ENCODE results near the gene MYH6.
"Not testable (repeated sequence)": the region's sequence is repeated elsewhere in the genome, so short reads cannot be mapped to it uniquely, and the experiment has no call there.

Gene MYH6

GRCh38 chr14:23396781-23397407 lies 11.2 kb downstream of the MYH6 start:
- no peak for TF ChIP-seq CTCF (IDR thresholded peaks at IDR 0.05; ENCODE audit: poor library complexity, severe bottlenecking)
- H3K4me1 ChIP-seq (ENCODE audit: insufficient read depth, poor library complexity, severe bottlenecking) = no peaks in the 10 kb centered on the region
- H3K9me3 ChIP-seq (ENCODE audit: severe bottlenecking) = no peaks in the 10 kb centered on the region
- no peak overlapping the region for H3K27ac ChIP-seq (ENCODE audit: poor library complexity, severe bottlenecking)
- ATAC-seq (ENCODE audit: low read depth) (no peak), DNase-seq (ENCODE audit: low spot score) (no peak)
- H3K27me3 ChIP-seq (ENCODE audit: insufficient read depth, poor library complexity, severe bottlenecking) = peaks cover 3% of the 10 kb centered on the region
- no peaks in the 10 kb centered on the region for H3K36me3 ChIP-seq (ENCODE audit: low read depth)
- no peak overlapping the region for H3K4me3 ChIP-seq (ENCODE audit: severe bottlenecking)

GRCh38 chr14:23396126-23396525 lies 11.9 kb downstream of the MYH6 start:
- H3K9me3 ChIP-seq (ENCODE audit: severe bottlenecking) = no peaks in the 10 kb centered on the region
- no peak overlapping the region for H3K27ac ChIP-seq (ENCODE audit: poor library complexity, severe bottlenecking)
- H3K36me3 ChIP-seq (ENCODE audit: low read depth) = no peaks in the 10 kb centered on the region
- TF ChIP-seq CTCF (IDR thresholded peaks at IDR 0.05; ENCODE audit: poor library complexity, severe bottlenecking) = no peak
- H3K4me1 ChIP-seq (ENCODE audit: insufficient read depth, poor library complexity, severe bottlenecking) = no peaks in the 10 kb centered on the region
- H3K27me3 ChIP-seq (ENCODE audit: insufficient read depth, poor library complexity, severe bottlenecking) = peaks cover 3% of the 10 kb centered on the region
- no peak for ATAC-seq (ENCODE audit: low read depth)
- H3K4me3 ChIP-seq (ENCODE audit: severe bottlenecking) = no peak overlapping the region
- DNase-seq (ENCODE audit: low spot score) = no peak

DNA sequence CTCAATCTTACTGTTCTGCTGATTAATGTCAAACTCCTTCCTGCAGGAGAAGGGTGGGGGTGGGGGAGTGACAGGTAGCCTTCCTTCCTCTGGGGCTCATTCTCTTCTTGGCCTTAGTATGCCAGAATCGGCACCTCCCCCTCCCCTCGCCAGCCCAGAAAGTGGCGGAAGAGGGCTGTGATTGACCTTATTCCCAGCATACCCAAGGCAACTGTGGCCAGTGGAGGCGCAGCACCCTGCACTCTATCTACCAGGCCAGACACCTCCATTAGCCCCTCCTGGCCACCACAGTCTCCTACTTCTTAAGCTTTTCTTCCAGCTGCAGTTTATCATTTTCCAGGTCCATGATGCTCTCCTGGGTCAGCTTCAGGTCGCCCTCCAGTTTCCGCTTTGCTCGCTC lies 15.5 kb downstream of the MYH6 start:
- no peak for TF ChIP-seq CTCF (IDR thresholded peaks at IDR 0.05; ENCODE audit: poor library complexity, severe bottlenecking)
- Histone ChIP-seq H3K27ac (ENCODE audit: poor library complexity, severe bottlenecking) (no peak overlapping the region), H3K4me3 (ENCODE audit: severe bottlenecking) (no peak overlapping the region), H3K27me3 (ENCODE audit: insufficient read depth, poor library complexity, severe bottlenecking) (peaks cover 3% of the 10 kb centered on the region), H3K36me3 (ENCODE audit: low read depth) (no peaks in the 10 kb centered on the region), H3K9me3 (ENCODE audit: severe bottlenecking) (no peaks in the 10 kb centered on the region), H3K4me1 (ENCODE audit: insufficient read depth, poor library complexity, severe bottlenecking) (no peaks in the 10 kb centered on the region)
- no peak for ATAC-seq (ENCODE audit: low read depth)
- no peak for DNase-seq (ENCODE audit: low spot score)

DNA sequence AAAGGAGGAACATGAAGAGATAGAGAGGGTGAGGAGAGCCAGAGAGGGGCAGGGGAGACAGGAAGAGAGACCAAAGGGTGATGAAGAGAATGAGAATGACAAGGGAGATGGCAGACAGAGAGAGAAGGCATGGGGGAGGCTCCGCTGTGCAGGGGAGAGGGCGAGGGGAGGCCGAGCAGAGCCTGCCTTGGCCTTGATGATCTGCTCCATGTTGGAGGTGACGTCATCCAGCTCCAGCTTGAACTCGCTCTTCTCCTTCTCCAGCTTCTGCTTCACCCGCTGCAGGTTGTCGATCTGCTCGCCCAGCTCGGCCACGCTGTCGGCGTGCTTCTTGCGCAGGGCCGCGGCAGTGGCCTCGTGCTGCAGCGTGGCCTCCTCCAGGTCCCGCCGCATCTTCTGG lies 18.2 kb downstream of the MYH6 start:
- not testable (repeated sequence) for H3K9me3 ChIP-seq (ENCODE audit: severe bottlenecking); ATAC-seq (ENCODE audit: low read depth); DNase-seq (ENCODE audit: low spot score); H3K4me3 ChIP-seq (ENCODE audit: severe bottlenecking); H3K27ac ChIP-seq (ENCODE audit: poor library complexity, severe bottlenecking); H3K4me1 ChIP-seq (ENCODE audit: insufficient read depth, poor library complexity, severe bottlenecking); H3K27me3 ChIP-seq (ENCODE audit: insufficient read depth, poor library complexity, severe bottlenecking); H3K36me3 ChIP-seq (ENCODE audit: low read depth)

DNA sequence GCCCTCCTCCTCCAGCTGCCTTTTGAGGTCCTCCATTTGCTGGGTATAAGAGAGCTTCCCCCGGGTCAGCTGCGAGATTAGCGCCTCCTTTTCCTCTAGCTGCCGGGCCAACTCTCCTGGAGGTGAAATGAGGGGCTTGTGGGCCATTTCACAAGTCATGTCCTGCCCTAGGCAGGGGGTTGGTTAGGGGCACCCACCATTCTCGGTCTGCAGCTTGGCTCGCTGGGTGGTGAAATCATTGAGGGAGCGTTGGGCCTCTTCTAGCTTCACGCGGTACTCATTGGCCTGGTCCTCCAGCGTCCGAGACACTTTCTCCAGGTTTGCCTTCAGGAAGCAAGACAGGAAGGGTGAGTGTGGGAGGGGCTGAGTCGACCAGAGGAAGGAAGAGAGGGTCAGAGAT lies 18.7 kb downstream of the MYH6 start:
- no peak for DNase-seq (ENCODE audit: low spot score)
- no peak for TF ChIP-seq CTCF (IDR thresholded peaks at IDR 0.05; ENCODE audit: poor library complexity, severe bottlenecking)

More for the DNA sequence above, 18.7 kb downstream of the MYH6 start:
- Histone ChIP-seq H3K36me3 (ENCODE audit: low read depth) (no peaks in the 10 kb centered on the region), H3K27ac (ENCODE audit: poor library complexity, severe bottlenecking) (no peak overlapping the region), H3K4me3 (ENCODE audit: severe bottlenecking) (no peak overlapping the region), H3K4me1 (ENCODE audit: insufficient read depth, poor library complexity, severe bottlenecking) (no peaks in the 10 kb centered on the region), H3K9me3 (ENCODE audit: severe bottlenecking) (no peaks in the 10 kb centered on the region), H3K27me3 (ENCODE audit: insufficient read depth, poor library complexity, severe bottlenecking) (peaks cover 3% of the 10 kb centered on the region)
- no peak for ATAC-seq (ENCODE audit: low read depth)

Data from RWPE2 (cell line).